Stimulated activated effector memory CD8-positive, alpha-beta T cell treated with anti-CD3 and anti-CD28 coated beads, Interleukin-12 subunit alpha, Interleukin-12 subunit beta, amount 100 ng/mL, for 72 hours (primary cell): ENCODE measurements around the gene CKLF.
"Not testable (repeated sequence)": the region's sequence is repeated elsewhere in the genome, so short reads cannot be mapped to it uniquely, and the experiment has no call there.

Source experiments
- ATAC-seq: fragments of 150-1000 bp; cut with Tn5 transposase; 2 replicates; pipeline ENCODE4 v1.10.0; 2021
- DNase-seq, 2 donors: peaks; one replicate each; pipeline ENCODE4 v3.0.0; 2021 to 2022; ENCODE audit warnings: low spot score in 2 of 2
- H3K27ac Mint-ChIP-seq: one replicate; pipeline ENCODE4 v1.8.0; 2022; ENCODE audit warnings: mild to moderate bottlenecking, mixed read lengths
- H3K36me3 Mint-ChIP-seq: one replicate; pipeline ENCODE4 v1.8.0; 2022; ENCODE audit warnings: mild to moderate bottlenecking, mixed read lengths
- H3K4me1 Mint-ChIP-seq: one replicate; pipeline ENCODE4 v1.8.0; 2022; ENCODE audit warnings: mixed read lengths
- H3K4me3 Mint-ChIP-seq: one replicate; pipeline ENCODE4 v1.8.0; 2022; ENCODE audit warnings: mild to moderate bottlenecking, mixed read lengths
- H3K9me3 Mint-ChIP-seq: one replicate; pipeline ENCODE4 v1.8.0; 2022; ENCODE audit warnings: mixed read lengths

CKLF gene

DNA sequence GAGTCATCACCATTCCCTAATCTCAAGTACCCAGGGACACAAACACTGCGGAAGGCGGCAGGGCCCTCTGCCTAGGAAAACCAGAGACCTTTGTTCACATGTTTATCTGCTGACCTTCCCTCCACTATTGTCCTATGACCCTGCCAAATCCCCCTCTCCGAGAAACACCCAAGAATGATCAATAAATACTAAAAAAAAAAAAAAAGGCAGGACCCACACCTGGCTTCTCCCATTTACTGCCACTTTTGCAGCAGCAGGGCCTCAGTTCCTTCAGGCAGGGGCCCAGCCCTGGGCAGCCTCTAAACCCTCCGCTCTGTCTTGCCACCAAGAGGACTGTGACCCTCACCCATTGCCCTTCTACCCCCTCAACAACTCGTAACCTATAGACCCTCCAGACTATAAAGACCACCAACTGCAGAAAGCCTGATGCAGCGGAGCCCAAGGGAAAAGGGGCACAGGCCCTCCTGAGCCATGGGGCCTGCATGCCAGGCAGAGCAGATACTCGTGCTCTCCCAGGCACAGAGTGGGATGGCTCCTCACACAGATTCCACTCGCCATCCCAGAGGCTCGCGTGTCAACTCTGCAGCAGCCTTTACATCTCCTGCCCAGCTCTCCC, 37.3 kb upstream of the CKLF start:
- not testable (repeated sequence) for DNase-seq, H3K36me3 Mint-ChIP-seq, H3K9me3 Mint-ChIP-seq, ATAC-seq, H3K4me3 Mint-ChIP-seq
- peaks cover 51% of the 10 kb centered on the region for H3K4me1 Mint-ChIP-seq
- H3K27ac Mint-ChIP-seq, result peak overlapping the region; percentile 98

DNA sequence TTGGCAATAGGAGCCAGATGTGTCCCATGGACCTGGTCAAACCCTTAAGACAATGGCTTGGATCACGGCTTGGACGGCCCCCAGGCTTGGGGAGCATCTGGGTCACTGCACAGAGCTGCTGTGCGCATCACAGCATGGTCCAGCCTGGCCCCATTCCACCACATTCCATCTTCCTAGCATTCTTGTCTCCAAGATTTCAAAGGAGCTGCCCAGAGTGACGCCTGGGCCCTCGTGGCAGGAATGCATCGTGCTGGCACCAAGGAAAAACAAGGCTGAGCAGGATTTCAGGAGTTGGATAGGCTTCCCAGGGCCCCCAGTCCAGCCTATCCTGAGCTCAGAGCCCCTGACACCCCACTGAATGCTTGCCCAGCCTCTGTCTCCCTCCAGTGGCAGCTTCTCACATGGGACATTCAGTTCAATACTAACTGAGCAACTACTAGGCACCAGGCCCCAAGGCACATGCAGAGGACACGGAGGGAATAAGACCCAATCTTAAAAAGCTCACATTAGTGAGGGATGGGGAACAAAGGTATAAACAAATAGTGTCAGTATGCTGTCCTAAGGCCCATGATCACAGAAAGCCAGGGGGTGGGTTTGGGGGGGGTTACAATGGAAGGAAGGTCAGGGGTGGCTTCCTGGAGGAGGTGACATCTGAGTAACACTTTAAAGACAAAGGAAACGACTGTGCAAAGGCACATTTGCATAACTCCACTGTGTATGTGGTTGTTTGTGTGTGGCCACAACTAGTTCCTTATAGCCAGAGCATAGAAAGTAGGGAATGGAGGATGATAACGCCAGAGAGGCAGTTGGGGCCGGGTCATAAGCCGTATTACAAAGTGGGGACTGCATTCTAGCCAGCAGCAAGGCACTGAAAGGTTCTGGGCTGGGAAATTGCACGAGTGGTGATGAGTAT, 36.5 kb upstream of the CKLF start:
- Mint-ChIP-seq H3K9me3 (no peaks in the 10 kb centered on the region), H3K27ac (peak overlapping the region; percentile 98), H3K36me3 (peaks cover 6% of the 10 kb centered on the region), H3K4me3 (peak overlapping the region; percentile 86), H3K4me1 (peaks cover 59% of the 10 kb centered on the region)
- DNase-seq (peak in 1 of 2 donors; percentile 64), ATAC-seq (peak; percentile 38)

DNA sequence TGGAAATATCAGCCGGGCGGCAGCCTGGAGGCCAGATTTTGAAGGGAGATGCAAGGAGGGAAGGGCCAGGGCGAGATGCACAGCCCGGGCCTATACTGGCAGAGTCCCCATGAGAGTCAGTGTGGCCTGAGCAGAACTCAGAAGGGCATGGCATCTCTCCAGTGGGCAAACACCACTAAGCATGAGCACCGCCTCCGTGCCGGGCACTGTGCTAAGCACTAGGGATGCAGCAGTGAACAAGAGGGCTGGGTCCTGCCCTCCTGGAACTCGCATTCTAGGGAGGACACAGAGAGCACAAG, 35.9 kb upstream of the CKLF start:
- H3K27ac Mint-ChIP-seq, result peak overlapping the region; percentile 98
- peak overlapping the region; percentile 86 for H3K4me3 Mint-ChIP-seq
- H3K36me3 Mint-ChIP-seq, result peaks cover 7% of the 10 kb centered on the region
- no peak for DNase-seq
- H3K9me3 Mint-ChIP-seq, result no peaks in the 10 kb centered on the region
- H3K4me1 Mint-ChIP-seq, result peaks cover 65% of the 10 kb centered on the region
- ATAC-seq, result no peak

DNA sequence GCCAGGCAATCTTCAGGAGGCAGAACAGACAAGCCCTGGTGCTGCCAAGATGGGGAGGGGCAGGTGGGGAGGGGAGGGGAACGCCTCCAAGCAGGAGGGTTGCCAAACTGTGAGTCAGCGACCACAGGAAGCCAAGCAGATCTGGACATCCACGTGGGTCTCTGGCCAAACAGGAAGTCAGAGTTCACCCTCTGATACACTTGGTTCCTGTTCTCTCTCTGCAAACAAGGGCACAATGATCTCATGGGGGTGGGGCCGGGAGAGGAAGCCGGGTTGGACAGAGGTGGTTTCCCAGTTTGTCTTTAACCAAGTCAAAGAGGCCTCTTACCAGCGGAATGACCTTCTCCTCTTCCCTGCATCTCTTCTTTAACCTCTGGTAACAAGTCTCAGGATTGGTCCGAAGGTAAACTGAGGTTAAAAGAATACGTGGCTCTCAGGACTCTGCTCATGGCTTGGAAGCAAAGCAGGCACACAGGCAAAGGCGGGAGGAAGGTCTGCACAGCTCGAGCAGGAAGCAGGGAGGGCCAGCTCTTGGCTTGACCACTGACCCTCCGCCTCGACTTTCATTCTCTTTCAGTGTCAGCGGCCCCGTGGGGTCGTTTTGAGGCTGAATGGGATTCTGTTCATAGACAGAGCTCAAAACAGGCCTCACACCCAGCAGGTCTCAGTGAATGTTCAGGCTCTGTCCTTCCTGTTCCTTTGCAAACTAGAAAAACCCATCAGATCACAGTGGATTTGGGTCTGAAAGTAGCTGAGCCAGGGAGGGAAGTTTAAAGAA, 35.4 kb upstream of the CKLF start:
- ATAC-seq (peak; percentile 93), DNase-seq (peak; percentile 62 to 91)
- Mint-ChIP-seq H3K4me3 (peak overlapping the region; percentile 86), H3K9me3 (no peaks in the 10 kb centered on the region), H3K36me3 (peaks cover 13% of the 10 kb centered on the region), H3K27ac (peak overlapping the region; percentile 98), H3K4me1 (peaks cover 67% of the 10 kb centered on the region)

DNA sequence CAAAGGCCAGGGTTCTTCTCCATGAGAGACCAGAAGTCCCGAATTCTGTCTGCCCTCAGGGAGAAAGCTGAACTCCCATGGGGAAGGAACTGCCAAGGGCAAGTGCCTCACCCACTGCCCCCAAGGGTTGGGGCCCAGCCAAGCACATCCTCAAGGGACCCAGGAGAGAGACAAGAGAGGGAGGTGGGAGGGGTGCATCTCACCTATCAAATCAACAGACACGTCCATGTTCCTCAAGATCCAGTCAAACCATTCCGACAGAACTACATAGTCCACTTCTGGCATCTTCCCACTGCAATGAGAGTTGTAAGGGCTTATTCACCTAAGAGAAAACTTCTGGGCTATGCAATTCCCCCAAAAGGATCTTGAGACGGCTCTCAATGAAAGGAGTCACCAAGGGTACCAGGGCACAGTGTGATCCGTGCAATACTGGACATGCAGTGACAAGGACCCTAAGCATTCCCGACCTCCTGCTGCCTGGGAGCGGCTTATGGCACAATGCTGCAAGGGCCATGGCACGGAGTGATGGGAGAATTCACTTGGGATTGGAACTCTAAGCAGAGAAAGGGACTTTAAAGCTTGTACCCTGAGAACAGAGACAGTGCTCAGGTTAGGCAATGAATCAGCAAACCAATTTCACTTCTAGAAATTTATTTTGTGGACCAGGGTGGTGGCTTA, 34.7 kb upstream of the CKLF start:
- Mint-ChIP-seq H3K4me1 (peaks cover 72% of the 10 kb centered on the region), H3K4me3 (peak overlapping the region; percentile 86), H3K36me3 (peaks cover 20% of the 10 kb centered on the region), H3K9me3 (no peaks in the 10 kb centered on the region), H3K27ac (peak overlapping the region; percentile 98)
- ATAC-seq (no peak), DNase-seq (no peak)

DNA sequence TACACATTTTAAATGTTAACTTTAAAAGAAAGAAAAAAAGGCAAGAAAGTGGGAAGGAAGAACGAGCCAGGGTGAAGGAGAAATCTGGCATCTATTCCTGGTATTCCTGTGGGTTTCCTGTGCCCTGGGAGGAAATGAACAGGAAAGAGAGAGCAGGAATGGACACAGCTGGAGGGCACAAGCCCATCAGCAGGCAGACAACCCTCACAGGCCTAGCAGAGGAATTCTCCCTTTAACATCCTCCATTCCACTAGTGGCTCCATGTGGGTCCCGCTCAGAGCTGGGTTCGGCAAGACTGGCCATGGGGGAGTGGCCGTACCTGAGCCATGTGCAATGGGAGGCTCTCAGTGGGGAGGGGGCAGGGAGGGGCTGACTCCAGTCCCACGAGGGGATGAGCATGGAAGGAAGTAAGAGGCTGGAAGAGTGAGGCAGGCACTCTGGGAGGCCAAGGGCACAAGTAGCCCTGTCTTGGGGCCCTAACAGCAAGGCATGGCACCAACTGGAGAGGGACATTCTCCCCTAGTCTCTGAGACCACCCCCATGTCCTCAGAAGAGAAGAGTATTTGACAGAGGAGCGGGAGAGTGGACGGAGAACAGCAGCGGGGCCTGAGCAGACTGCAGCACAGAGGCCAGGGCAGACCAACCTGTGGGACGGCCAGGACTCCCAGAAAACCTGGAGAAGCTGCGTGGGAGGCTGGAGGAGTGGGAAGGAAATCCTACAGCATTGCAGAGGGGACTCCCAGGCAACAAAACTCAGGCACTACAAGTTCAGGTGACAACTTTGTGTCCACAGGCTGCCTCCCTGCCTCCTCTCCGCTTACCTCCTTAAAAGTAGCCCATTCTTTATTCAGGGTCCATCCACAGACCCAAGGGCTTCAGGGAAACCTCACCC, 32.6 kb upstream of the CKLF start:
- H3K36me3 Mint-ChIP-seq, result peaks cover 20% of the 10 kb centered on the region
- H3K9me3 Mint-ChIP-seq, result no peaks in the 10 kb centered on the region
- peaks cover 88% of the 10 kb centered on the region for H3K4me1 Mint-ChIP-seq
- DNase-seq (peak in 1 of 2 donors; percentile 49), ATAC-seq (no peak)
- peak overlapping the region; percentile 64 for H3K4me3 Mint-ChIP-seq
- peak overlapping the region; percentile 98 for H3K27ac Mint-ChIP-seq

DNA sequence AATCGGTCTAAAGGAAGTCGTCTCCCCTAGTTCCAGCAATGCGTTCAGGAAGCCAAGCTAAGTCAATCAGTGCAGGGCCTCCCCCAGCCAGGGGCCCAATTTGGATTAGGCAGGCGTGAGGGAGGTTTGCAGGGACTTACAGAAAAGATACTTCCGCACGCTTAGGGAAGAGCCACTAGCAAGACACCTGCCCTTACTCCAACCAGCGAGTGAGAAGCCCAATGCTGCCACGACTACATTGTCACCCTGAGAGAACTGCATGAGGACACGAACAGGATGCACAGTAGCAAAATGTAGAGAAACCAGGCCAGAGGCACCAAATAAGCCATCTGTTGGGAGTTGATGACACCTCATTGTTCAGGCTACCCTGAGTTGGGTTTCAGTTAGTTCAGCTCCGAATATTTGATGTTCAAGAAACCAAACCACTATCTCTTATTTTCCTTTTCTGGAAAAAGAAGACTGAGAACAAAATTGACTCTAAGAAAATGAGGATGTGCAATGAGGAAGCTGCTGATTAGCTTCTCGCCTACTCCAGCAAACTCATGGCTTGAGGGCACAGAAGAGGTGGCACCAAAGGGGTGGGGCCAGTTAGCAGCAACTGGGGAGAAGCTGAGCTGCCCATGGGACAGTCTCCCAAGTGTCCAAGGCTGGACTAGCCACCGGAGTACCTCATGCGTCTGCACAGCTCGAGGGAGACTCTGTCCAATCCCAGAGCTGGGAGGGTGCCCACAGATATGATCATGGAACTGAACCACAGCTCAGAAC, 31.8 kb upstream of the CKLF start:
- H3K27ac Mint-ChIP-seq, result peak overlapping the region; percentile 98
- no peaks in the 10 kb centered on the region for H3K9me3 Mint-ChIP-seq
- no peak for ATAC-seq
- H3K36me3 Mint-ChIP-seq, result peaks cover 20% of the 10 kb centered on the region
- H3K4me3 Mint-ChIP-seq, result peak overlapping the region; percentile 64
- H3K4me1 Mint-ChIP-seq, result peaks cover 89% of the 10 kb centered on the region
- no peak for DNase-seq

DNA sequence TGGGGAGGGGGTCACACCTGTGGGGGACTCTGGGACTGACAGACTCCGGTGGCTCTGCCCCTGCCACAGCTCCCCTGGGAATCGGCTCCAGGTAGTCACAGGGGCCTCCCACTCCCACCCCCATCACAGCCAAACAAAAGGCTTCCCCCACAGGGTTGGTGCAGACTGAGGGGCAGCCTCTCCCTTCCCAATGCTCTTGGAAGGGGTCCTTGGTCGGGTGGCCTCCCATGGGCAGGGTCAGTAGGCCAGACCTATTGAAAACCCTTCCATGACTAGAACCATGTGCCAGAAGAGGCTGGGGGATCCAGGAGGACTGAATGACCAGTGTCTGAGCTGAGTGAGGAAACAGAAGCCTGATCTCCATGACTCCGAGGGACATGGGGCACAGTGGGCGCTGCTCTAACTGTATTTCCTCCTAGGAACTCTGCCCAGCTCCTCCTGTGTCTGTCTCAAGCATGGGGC, 31.1 kb upstream of the CKLF start:
- Mint-ChIP-seq H3K36me3 (peaks cover 20% of the 10 kb centered on the region), H3K4me3 (peak overlapping the region; percentile 64), H3K4me1 (peaks cover 88% of the 10 kb centered on the region), H3K9me3 (no peaks in the 10 kb centered on the region), H3K27ac (peak overlapping the region; percentile 98)
- DNase-seq (no peak), ATAC-seq (no peak)

DNA sequence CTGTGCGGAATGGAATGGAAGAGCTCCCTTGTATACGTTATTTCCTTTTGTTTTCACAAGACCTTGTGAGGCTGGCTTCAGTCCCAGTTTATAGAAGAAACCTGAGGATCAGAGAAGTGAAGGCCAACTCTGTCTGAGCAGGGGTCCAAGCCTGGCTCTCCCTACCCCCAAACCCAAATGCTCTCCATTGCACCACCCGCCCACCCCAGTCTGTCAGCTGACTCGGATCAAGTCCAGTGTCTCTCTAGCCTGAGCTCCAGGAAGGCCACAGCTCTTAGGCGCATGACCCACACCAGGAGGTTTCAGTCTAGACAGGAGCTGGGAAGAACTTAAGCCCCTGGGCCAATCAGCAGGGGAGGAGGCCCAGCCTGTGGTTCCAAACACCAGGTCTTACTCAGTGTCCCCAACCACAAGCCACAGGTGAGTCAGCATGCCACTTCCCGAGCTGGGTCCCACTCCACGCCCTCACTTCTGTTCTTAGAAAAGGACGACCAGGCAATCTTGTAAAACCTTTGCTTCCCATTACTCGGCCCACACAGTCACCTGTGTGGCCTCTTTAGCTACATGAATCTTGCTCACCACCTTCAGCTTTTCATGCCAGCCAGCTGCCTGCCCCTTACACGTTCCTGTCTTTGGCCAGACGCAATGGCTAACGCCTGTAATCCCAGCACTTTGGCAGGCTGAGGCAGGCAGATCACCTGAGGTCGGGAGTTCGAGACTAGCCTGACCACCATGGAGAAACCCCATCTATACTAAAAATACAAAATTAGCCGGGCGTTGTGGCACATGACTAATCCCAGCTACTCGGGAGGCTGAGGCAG, 30.2 kb upstream of the CKLF start:
- ATAC-seq, result peak; percentile 96

DNA sequence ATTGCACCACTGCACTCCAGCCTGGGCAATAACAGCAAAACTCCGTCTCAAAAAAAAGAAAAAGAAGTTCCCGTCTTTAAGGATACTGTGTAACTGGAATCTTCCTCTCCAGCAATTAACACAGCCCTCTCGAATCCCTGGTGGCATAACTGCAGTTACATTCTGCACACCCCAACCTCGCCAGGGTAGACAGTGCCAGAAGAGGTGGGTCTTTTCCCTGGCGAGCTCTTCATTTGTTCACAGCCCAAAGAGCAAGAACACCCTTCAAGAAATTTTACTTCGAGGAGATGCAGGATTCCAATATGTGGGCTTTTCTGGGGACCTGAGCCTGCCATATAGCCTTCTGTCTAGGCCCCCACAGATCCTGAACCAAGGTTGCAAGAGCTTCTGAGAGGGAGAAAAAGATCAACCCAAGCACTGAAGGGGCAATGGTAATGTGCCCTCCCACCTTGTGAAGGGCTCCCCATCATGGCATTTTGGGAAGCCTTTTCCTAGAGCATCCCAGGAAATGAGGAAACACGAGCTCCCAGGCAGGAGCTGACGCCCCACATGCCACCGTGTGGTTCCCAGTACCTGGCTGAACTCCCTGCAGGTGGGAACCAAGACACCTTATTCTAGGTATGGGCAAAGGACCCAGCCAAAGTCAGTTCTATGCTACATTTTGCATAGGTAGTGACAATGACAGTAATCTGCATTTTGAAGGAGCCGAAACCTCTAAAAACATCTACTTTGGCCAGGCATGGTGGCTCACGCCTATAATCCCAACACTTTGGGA, 29.4 kb upstream of the CKLF start:
- H3K4me3 Mint-ChIP-seq, result peak overlapping the region; percentile 64
- peaks cover 71% of the 10 kb centered on the region for H3K4me1 Mint-ChIP-seq
- H3K27ac Mint-ChIP-seq, result peak overlapping the region; percentile 98
- no peak for ATAC-seq
- H3K9me3 Mint-ChIP-seq, result no peaks in the 10 kb centered on the region
- peaks cover 14% of the 10 kb centered on the region for H3K36me3 Mint-ChIP-seq
- DNase-seq, result no peak

More for the DNA sequence above, 30.2 kb upstream of the CKLF start:
- DNase-seq, result peak; percentile 82 to 99
- H3K4me3 Mint-ChIP-seq, result peak overlapping the region; percentile 64
- H3K4me1 Mint-ChIP-seq, result peaks cover 79% of the 10 kb centered on the region
- H3K27ac Mint-ChIP-seq, result peak overlapping the region; percentile 98
- H3K36me3 Mint-ChIP-seq, result peaks cover 16% of the 10 kb centered on the region
- H3K9me3 Mint-ChIP-seq, result no peaks in the 10 kb centered on the region

DNA sequence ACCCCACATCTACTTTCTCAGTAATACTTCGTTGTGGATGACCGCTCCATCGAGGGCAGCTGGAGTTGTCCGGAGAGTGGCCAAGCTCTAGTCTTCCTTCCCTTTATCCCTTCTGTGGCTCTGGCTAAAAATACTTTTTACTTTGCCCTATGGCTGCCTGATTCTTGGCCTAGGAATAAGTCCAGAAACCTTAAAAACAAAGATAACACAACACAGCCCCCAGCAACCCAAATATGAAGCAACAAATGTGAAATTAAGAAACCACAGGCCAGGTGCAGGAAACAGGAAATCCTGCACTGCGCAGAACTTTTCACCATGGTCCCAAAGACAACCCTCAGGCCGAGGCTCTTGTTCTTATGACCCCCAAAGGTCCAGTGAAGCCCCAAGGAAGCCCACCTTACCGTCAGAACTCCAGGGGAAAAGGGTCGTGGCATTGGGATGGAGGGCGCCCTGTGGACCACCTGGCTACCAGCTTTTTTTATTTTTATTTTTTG, 28.5 kb upstream of the CKLF start:
- DNase-seq (peak in 1 of 2 donors; percentile 62), ATAC-seq (no peak)
- Mint-ChIP-seq H3K4me1 (peaks cover 65% of the 10 kb centered on the region), H3K27ac (peak overlapping the region; percentile 98), H3K9me3 (no peaks in the 10 kb centered on the region), H3K36me3 (peaks cover 14% of the 10 kb centered on the region), H3K4me3 (peak overlapping the region; percentile 64)

DNA sequence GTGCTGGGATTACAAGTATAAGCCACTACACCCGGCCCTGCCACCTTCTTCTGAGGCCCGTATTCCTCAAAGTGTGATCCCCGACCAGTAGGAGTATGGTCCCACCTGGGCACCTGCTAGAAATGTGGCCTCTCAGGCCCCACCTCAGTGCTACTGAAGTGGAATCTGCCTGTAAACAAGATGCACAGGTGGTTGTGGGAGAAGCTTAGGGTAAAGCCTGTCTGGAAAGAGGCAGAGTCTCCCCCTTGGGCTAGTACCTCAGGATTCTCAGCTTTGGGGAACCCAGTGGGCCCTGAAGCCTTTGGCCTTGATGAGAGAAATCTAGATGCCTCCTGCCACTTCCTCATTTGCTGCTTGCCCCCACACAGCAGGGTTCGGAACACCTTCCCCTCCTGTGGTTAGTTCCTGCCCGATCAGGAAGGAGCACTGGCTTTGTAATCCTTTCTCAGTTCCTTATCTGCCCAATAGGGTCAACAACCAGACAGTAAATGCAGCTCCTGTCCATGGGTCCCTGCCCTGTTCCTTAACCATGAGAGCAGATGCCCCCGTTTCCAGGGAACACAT, 27.7 kb upstream of the CKLF start:
- peak overlapping the region; percentile 64 for H3K4me3 Mint-ChIP-seq
- peak overlapping the region; percentile 98 for H3K27ac Mint-ChIP-seq
- H3K36me3 Mint-ChIP-seq, result peaks cover 14% of the 10 kb centered on the region
- DNase-seq, result peak in 1 of 2 donors; percentile 62
- peaks cover 63% of the 10 kb centered on the region for H3K4me1 Mint-ChIP-seq
- no peak for ATAC-seq
- no peaks in the 10 kb centered on the region for H3K9me3 Mint-ChIP-seq
